GM18520 (cell line): ENCODE measurements around the gene JAKMIP3.

Source experiments
- ATAC-seq: cut with Tn5 transposase; IDR thresholded peaks from one replicate; pipeline ENCODE4 v1.9.1; 2021; ENCODE audit not compliant: unreplicated experiment

JAKMIP3 gene

GRCh38 chr10:132043861-132044695 is 21.7 kb upstream of the JAKMIP3 start:
- no peak for ATAC-seq

GRCh38 chr10:132044803-132045202 is 20.9 kb upstream of the JAKMIP3 start:
- ATAC-seq, result no peak

- no peak for ATAC-seq
Measured at GRCh38 chr10:132045324-132045723, 20.4 kb upstream of the JAKMIP3 start.

GRCh38 chr10:132047575-132048293 is 18.0 kb upstream of the JAKMIP3 start:
- no peak for ATAC-seq

GRCh38 chr10:132048294-132048667 is 17.5 kb upstream of the JAKMIP3 start:
- no peak for ATAC-seq

- ATAC-seq, result no peak
Measured at GRCh38 chr10:132050191-132050590, 15.6 kb upstream of the JAKMIP3 start.

GRCh38 chr10:132052124-132052523 is 13.6 kb upstream of the JAKMIP3 start:
- ATAC-seq, result no peak

GRCh38 chr10:132054564-132054963 is 11.2 kb upstream of the JAKMIP3 start:
- ATAC-seq, result no peak

GRCh38 chr10:132055616-132056015 is 10.1 kb upstream of the JAKMIP3 start:
- no peak for ATAC-seq

GRCh38 chr10:132056663-132057062 is 9.1 kb upstream of the JAKMIP3 start:
- ATAC-seq, result no peak

GRCh38 chr10:132057191-132057681 is 8.5 kb upstream of the JAKMIP3 start:
- ATAC-seq, result no peak

GRCh38 chr10:132058111-132058745 is 7.5 kb upstream of the JAKMIP3 start:
- no peak for ATAC-seq

- no peak for ATAC-seq
Measured at GRCh38 chr10:132058793-132059759, 6.7 kb upstream of the JAKMIP3 start.

- ATAC-seq, result no peak
Measured at GRCh38 chr10:132059760-132060508, 5.8 kb upstream of the JAKMIP3 start.

- no peak for ATAC-seq
Measured at GRCh38 chr10:132061030-132061429, 4.7 kb upstream of the JAKMIP3 start.

GRCh38 chr10:132061465-132061864 is 4.3 kb upstream of the JAKMIP3 start:
- ATAC-seq, result no peak

GRCh38 chr10:132062116-132062515 is 3.6 kb upstream of the JAKMIP3 start:
- no peak for ATAC-seq

GRCh38 chr10:132062641-132063390 is 2.9 kb upstream of the JAKMIP3 start:
- ATAC-seq, result no peak

GRCh38 chr10:132063432-132063831 is 2.3 kb upstream of the JAKMIP3 start:
- no peak for ATAC-seq
